HepG2 (cell line): ENCODE data around the gene REEP3. TPM values are rescaled to one million over a fixed set of nuclear protein-coding genes. Genes with fewer than 3 reads are reported as not detected.

Experiments
- ATAC-seq: fragments of 200-7000 bp; cut with Tn5 transposase; 3 replicates; pipeline ENCODE4 v1.9.1; 2020; ENCODE audit warnings: mild to moderate bottlenecking, moderate library complexity
- BruUV-seq: library from RNA; stranded (reverse); fragments of 400-500 nt; replicated peaks from 2 replicates; lab custom pipeline; 2021; lab: Mats Ljungman, UMichigan
- CTCF ChIA-PET: fragments of 300-600 bp; formaldehyde crosslinking; extraction: SDS; loops from one replicate; lab custom pipeline; 2021; ENCODE audit warnings: low total read pairs, inconsistent platforms, low intra/inter-chr PET ratio; lab: Yijun Ruan, JAX
- POLR2A ChIA-PET: fragments of 350-600 bp; sonication (Branson Sonifier 250); formaldehyde crosslinking; loops from one replicate; lab custom pipeline; 2020; ENCODE audit warnings: antibody characterized with exemption, inconsistent platforms; lab: Yijun Ruan, JAX
- DNase-seq: peaks from one replicate; pipeline ENCODE4 v3.0.0-alpha.2; 2015; ENCODE audit warnings: low spot score
- FAIRE-seq: peaks from 3 replicates; lab custom pipeline; 2011; peaks lifted over from hg19 to GRCh38; lab: Jason Lieb, UNC
- H2AFZ ChIP-seq: one replicate; pipeline ENCODE4 v1.6.1; 2011; ENCODE audit warnings: low read length, inconsistent platforms
- H3K27ac ChIP-seq: fragments of 300-600 bp; 3 replicates; pipeline ENCODE4 v1.8.0; 2011; ENCODE audit warnings: mixed run types, mild to moderate bottlenecking, mixed read lengths, low read length, inconsistent platforms; ENCODE audit not compliant: insufficient read depth; ENCODE audit errors: extremely low read length
- H3K27me3 ChIP-seq, 2 experiments: fragments of 200-600 bp in 1 of 2; 2 replicates in 1 of 2; 3 replicates in 1 of 2; pipeline versions ENCODE4 v1.6.0 to v1.8.0; 2011; ENCODE audit warnings: low read length in 2 of 2, mild to moderate bottlenecking in 2 of 2, moderate library complexity in 2 of 2, inconsistent platforms in 1 of 2; ENCODE audit not compliant: insufficient read depth in 2 of 2, control insufficient read depth in 1 of 2
- H3K36me3 ChIP-seq, 2 experiments: fragments of 200-600 bp in 1 of 2; replicated peaks in 1 of 2; 2 replicates in 1 of 2; 3 replicates in 1 of 2; pipeline versions ENCODE4 v1.5.1 to v1.8.0; 2011; ENCODE audit warnings: low read length in 2 of 2, inconsistent platforms in 1 of 2; ENCODE audit not compliant: insufficient read depth in 2 of 2, control insufficient read depth in 1 of 2
- H3K4me1 ChIP-seq: 2 replicates; pipeline ENCODE4 v1.5.1; 2012; ENCODE audit warnings: low read length, inconsistent platforms; ENCODE audit not compliant: insufficient read depth
- H3K4me2 ChIP-seq: 2 replicates; pipeline ENCODE4 v1.6.0; 2011; ENCODE audit warnings: low read depth, low read length, inconsistent platforms
- H3K4me3 ChIP-seq, 3 experiments: fragments of 200-600 bp in 1 of 3; sonication (generic), shearing (Covaris generic) in 1 of 3; replicated peaks in 1 of 3; 2 replicates each; pipeline ENCODE4 v1.5.1; 2011 to 2016; ENCODE audit warnings: low read length in 3 of 3, inconsistent platforms in 2 of 3, low read depth in 2 of 3, mild to moderate bottlenecking in 2 of 3, control low read depth in 1 of 3, mixed read lengths in 1 of 3; ENCODE audit not compliant: insufficient read depth in 1 of 3
- H3K79me2 ChIP-seq: one replicate; pipeline ENCODE4 v1.6.1; 2011; ENCODE audit warnings: low read length, inconsistent platforms; ENCODE audit not compliant: insufficient read depth
- H3K9ac ChIP-seq: 2 replicates; pipeline ENCODE4 v1.6.0; 2011; ENCODE audit warnings: mild to moderate bottlenecking, low read depth, low read length, inconsistent platforms; ENCODE audit not compliant: insufficient read depth
- H3K9me3 ChIP-seq: 2 replicates; pipeline ENCODE4 v1.5.1; 2012; ENCODE audit warnings: mild to moderate bottlenecking, low read length
- H4K20me1 ChIP-seq: 2 replicates; pipeline ENCODE4 v1.6.0; 2011; ENCODE audit warnings: inconsistent platforms, mild to moderate bottlenecking, low read length, moderate library complexity; ENCODE audit not compliant: insufficient read depth
- FOXO4 ChIP-seq: sonication (generic); formaldehyde crosslinking; conservative IDR thresholded peaks from 2 replicates; pipeline ENCODE4 v1.8.1; 2023; ENCODE audit warnings: missing genetic modification reagents
- HNF4G ChIP-seq, 2 experiments: sonication (generic) in 1 of 2; formaldehyde crosslinking in 1 of 2; IDR thresholded peaks; 2 replicates each; pipeline versions ENCODE4 v1.4.0 to v1.6.1; 2011 to 2020; ENCODE audit warnings: borderline replicate concordance in 2 of 2, low read depth in 2 of 2, mild to moderate bottlenecking in 2 of 2, low read length in 1 of 2, missing genetic modification reagents in 1 of 2, moderate library complexity in 1 of 2
- HNRNPL ChIP-seq: fragments of 200-400 bp; formaldehyde crosslinking; IDR thresholded peaks from 2 replicates; pipeline ENCODE4 v1.6.1; 2017; ENCODE audit warnings: mild to moderate bottlenecking, low read depth, low read length
- HOXA9 ChIP-seq: sonication (generic); formaldehyde crosslinking; IDR thresholded peaks from 2 replicates; pipeline ENCODE4 v1.8.1; 2022; ENCODE audit warnings: missing genetic modification reagents, mild to moderate bottlenecking, moderate library complexity, borderline replicate concordance
- IRX3 ChIP-seq: sonication (generic); formaldehyde crosslinking; IDR thresholded peaks from 2 replicates; pipeline ENCODE4 v1.8.1; 2023; ENCODE audit warnings: mild to moderate bottlenecking, low read depth, missing genetic modification reagents, borderline replicate concordance
- THAP11 ChIP-seq: IDR thresholded peaks from 2 replicates; pipeline ENCODE4 v1.6.1; 2016; ENCODE audit warnings: missing biosample characterization, missing genetic modification reagents
- ZNF253 ChIP-seq: sonication (generic); formaldehyde crosslinking; IDR thresholded peaks from 2 replicates; pipeline ENCODE4 v1.8.0; 2022; ENCODE audit warnings: mild to moderate bottlenecking, missing genetic modification reagents, borderline replicate concordance
- ZNF282 ChIP-seq: fragments of 450-650 bp; IDR thresholded peaks from 2 replicates; pipeline ENCODE4 v1.6.1; 2018; ENCODE audit not compliant: partially characterized antibody
- ZNF556 ChIP-seq: sonication (generic); formaldehyde crosslinking; IDR thresholded peaks from 2 replicates; pipeline ENCODE4 v1.4.0; 2020; ENCODE audit warnings: mild to moderate bottlenecking, missing genetic modification reagents, borderline replicate concordance
- ZNF724P ChIP-seq: sonication (generic); formaldehyde crosslinking; IDR thresholded peaks from 2 replicates; pipeline ENCODE4 v1.8.0; 2022; ENCODE audit warnings: missing genetic modification reagents, borderline replicate concordance
- ZNF747 ChIP-seq: sonication (generic); formaldehyde crosslinking; IDR thresholded peaks from 2 replicates; pipeline ENCODE4 v1.8.1; 2023; ENCODE audit warnings: missing genetic modification reagents, mild to moderate bottlenecking, borderline replicate concordance
- ZNF770 ChIP-seq: sonication (generic); formaldehyde crosslinking; IDR thresholded peaks from 2 replicates; pipeline ENCODE4 v1.5.0; 2020; ENCODE audit warnings: mild to moderate bottlenecking, missing genetic modification reagents
- ZNF788 ChIP-seq: sonication (generic); formaldehyde crosslinking; IDR thresholded peaks from 2 replicates; pipeline ENCODE4 v1.5.0; 2020; ENCODE audit warnings: mild to moderate bottlenecking, missing genetic modification reagents, borderline replicate concordance
- ZNF891 ChIP-seq: sonication (generic); formaldehyde crosslinking; IDR thresholded peaks from 2 replicates; pipeline ENCODE4 v1.5.0; 2020; ENCODE audit warnings: mild to moderate bottlenecking, missing genetic modification reagents
- WGBS: methylation state at CpG from one replicate; pipeline ENCODE4 v1.1.6; 2017; ENCODE audit warnings: low lambda C conversion rate; 5-methylcytosine and 5-hydroxymethylcytosine counted together
- in situ Hi-C: cut with HindIII; loops from 2 replicates; pipeline ENCODE4 v1.10.0; 2017; ENCODE audit warnings: low pct_unique_long_range_greater_than_20kb; ENCODE audit not compliant: extremely low pct_ligation_motif_present
- intact Hi-C: fragments of 100-400 bp; cut with micrococcal nuclease; formaldehyde crosslinking; loops from one replicate; pipeline ENCODE4 v1.10.0; 2022; ENCODE audit not compliant: unreplicated experiment
- polyA plus RNA-seq, 8 experiments: library from polyadenylated mRNA; depleted of rRNA in 3 of 8; stranded (reverse) in 7 of 8; unstranded in 1 of 8; fragments of >200 nt; fragmentation: Illumina TruSeq in 4 of 8; extraction: Trizol in 4 of 8; gene quantifications; 2 replicates each; pipeline versions ENCODE4 v1.2.1 to v1.2.3, GENCODE V29; 2011 to 2016; ENCODE audit warnings: low read depth in 4 of 8, missing spikeins in 1 of 8, mixed read lengths in 1 of 8; ENCODE audit not compliant: insufficient read depth in 1 of 8
- total RNA-seq, 5 experiments: library from RNA; depleted of rRNA; stranded (reverse); fragments of >200 nt; fragmentation: Illumina TruSeq; extraction: Trizol; gene quantifications; 2 replicates each; pipeline ENCODE4 v1.2.3, GENCODE V29; 2016; ENCODE audit warnings: low read depth in 1 of 5
- TF ChIP-seq, protein P1 (sequence below): sonication (generic); formaldehyde crosslinking; IDR thresholded peaks from 2 replicates; pipeline ENCODE4 v1.4.0; 2020; ENCODE audit warnings: missing genetic modification reagents

The REEP3 gene
- total and polyA plus RNA-seq, 2 of the 13 experiments (the other 11 are each of a cell fraction or from before 2014, with no cell fraction given): 7.1 to 31.4 TPM

GRCh38 chr10:63630931-63631680, 109.9 kb downstream of the REEP3 start:
- intact Hi-C loops (no loop called here), in situ Hi-C loops (loop anchor here (5.0 to 10.0 kb wide), 3 partner anchors 84 to 464 kb away; no protein-coding TSS in a partner anchor)
- Histone ChIP-seq H3K9me3 (no peaks in the 10 kb centered on the region), H3K9ac (peak overlapping the region; percentile 64), H3K27ac (no peak overlapping the region), H3K4me3 (peak overlapping the region; percentile 70 to 85 (median 75)), H3K27me3 (no peaks in the 10 kb centered on the region; a peak in 1 of 5 replicates), H3K79me2 (no peaks in the 10 kb centered on the region), H3K36me3 (no peaks in the 10 kb centered on the region), H2AFZ (no peak overlapping the region), H3K4me1 (peaks cover 30% of the 10 kb centered on the region), H3K4me2 (peak overlapping the region; percentile 96), H4K20me1 (no peaks in the 10 kb centered on the region)
- DNase-seq (no peak), ATAC-seq (no peak), FAIRE-seq (no peak)
- TF ChIP-seq ZNF747 (CRISPR knock-in tag) (no peak), HNF4G (IDR thresholded peaks at IDR 0.05; ENCODE audit: borderline replicate concordance, low read depth, low read length) (no peak), HNF4G (CRISPR knock-in tag; IDR thresholded peaks at IDR 0.05; ENCODE audit: borderline replicate concordance, low read depth) (no peak), THAP11 (CRISPR knock-in tag) (no peak), HNRNPL (no peak), ZNF724P (CRISPR knock-in tag) (no peak), ZNF770 (CRISPR knock-in tag) (peak; percentile 59; the same call in 1 of the 2 replicates), ZNF282 (no peak), ZNF253 (CRISPR knock-in tag) (0 out of 2 replicates have a peak, but pooled peaks have one; percentile 7), IRX3 (no peak), FOXO4 (CRISPR knock-in tag) (0 out of 2 replicates have a peak, but pooled peaks have one; percentile 74), HOXA9 (no peak), ZNF556 (CRISPR knock-in tag) (no peak), ZNF788 (CRISPR knock-in tag) (no peak), ZNF891 (CRISPR knock-in tag) (no peak)
- TF ChIP-seq, protein P1, sequence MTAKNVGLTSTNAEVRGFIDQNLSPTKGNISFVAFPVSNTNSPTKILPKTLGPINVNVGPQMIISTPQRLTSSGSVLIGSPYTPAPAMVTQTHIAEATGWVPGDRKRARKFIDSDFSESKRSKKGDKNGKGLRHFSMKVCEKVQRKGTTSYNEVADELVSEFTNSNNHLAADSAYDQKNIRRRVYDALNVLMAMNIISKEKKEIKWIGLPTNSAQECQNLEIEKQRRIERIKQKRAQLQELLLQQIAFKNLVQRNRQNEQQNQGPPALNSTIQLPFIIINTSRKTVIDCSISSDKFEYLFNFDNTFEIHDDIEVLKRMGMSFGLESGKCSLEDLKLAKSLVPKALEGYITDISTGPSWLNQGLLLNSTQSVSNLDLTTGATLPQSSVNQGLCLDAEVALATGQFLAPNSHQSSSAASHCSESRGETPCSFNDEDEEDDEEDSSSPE: no peak
- no TSS peak for BruUV-seq
- WGBS: 10% methylated on average over 18 of the region's 19 CpGs
- POLR2A ChIA-PET: interaction anchor here (1.1 to 3.2 kb wide), 5 partner anchors 109 to 464 kb away, joined by 3 to 27 read pairs (median 7); partner anchors contain the start of gene JMJD1C
- CTCF ChIA-PET: no interaction called here
